NOMO-1 treated with dmso at 0.1 percent for 144 hours (cell line): Measurements from ENCODE around the gene AIFM2.
A peak's percentile ranks its signal among the peaks of the same experiment; 100 is the strongest.

Source experiments
- DNase-seq: peaks from one replicate; lab custom pipeline; 2025; ENCODE audit not compliant: unreplicated experiment; lab: John Stamatoyannopoulos, UW

The AIFM2 gene

GRCh38 chr10:70146489-70147258 lies 14.0 kb upstream of the AIFM2 start, which contains the start of gene TYSND1:
TSS of gene TYSND1 (minus strand) at chr10:70146700. CDS start at chr10:70146586, 114 bp downstream.
- DNase-seq, result peak; percentile 96

DNA sequence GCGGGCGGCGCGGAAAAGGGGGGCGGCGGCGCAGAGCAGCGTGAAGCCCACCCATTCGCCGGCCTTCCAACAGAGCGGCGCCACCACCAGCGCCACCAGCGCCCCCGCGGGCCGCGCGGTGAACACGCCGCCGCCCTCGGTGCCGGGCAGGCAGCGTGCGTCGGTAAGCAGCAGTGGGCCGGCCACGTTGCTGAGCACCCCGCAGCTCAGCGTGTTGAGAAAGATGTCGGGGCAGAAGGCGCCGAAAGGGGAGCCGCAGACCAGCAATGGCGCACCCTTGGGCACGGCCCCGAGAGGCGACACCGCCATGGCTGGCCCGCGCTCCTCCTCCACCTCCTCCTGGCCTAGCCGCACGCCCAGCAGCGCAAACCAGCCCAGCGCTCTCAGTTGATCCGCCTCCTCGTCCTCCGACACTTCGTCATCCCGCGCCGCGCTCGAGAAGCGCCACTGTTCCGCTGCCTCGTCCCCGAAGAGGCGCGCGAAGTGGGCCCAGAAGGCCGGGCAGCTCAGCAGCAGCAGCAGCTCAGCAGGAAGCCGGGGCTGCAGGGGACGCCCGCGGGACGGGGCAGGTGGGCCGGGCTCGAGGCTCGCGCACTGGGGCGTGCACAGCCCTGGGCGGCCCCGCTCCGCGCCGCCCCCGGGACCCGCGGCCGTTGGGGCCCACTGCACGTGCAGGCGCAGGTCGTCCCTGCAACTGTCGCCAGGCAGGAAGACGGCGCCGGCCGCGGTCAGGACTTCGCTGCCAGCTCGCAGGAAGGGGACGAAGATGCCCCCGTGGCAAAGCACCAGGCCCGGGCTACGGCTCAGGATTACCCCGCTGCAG lies 13.3 kb upstream of the AIFM2 start:
- peak; percentile 60 for DNase-seq

- no peak for DNase-seq
Measured at GRCh38 chr10:70145166-70145665, 12.6 kb upstream of the AIFM2 start.

GRCh38 chr10:70144372-70145110 lies 11.9 kb upstream of the AIFM2 start:
- no peak for DNase-seq

DNA sequence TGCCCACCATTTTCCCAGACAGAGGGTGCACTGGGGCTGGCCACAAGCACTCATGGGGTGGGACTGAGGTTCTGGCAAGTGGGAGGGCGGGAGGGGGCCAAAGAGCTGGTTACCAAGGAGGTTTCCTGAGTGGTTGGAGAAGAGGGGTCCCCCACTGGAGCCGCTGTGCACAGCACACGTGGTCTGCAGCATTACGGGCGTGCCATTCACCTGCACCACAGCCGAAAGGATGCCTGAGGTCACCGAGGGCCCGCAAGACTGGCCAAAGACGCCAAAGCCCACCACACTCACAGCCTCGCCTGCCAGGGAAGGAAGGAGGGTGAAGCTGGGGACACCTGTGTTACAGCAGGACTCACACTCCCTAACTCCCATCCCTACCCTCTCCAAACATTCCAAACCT lies 9.9 kb upstream of the AIFM2 start:
- no peak for DNase-seq

GRCh38 chr10:70140297-70140696 lies 7.7 kb upstream of the AIFM2 start:
- no peak for DNase-seq

DNA sequence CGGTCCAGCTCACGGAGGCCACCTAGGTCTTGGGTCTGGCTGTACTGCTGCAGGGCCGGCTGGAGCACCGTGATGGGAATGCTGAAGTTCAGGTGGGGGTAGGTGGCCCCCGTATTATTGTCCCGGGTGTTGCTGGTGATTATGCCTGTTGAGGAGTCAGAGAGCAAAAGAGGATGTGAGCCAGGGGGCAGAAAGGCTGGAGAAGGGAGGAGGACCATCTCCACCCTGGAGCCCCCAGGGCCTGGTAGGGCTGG lies 7.3 kb upstream of the AIFM2 start:
- no peak for DNase-seq

DNA sequence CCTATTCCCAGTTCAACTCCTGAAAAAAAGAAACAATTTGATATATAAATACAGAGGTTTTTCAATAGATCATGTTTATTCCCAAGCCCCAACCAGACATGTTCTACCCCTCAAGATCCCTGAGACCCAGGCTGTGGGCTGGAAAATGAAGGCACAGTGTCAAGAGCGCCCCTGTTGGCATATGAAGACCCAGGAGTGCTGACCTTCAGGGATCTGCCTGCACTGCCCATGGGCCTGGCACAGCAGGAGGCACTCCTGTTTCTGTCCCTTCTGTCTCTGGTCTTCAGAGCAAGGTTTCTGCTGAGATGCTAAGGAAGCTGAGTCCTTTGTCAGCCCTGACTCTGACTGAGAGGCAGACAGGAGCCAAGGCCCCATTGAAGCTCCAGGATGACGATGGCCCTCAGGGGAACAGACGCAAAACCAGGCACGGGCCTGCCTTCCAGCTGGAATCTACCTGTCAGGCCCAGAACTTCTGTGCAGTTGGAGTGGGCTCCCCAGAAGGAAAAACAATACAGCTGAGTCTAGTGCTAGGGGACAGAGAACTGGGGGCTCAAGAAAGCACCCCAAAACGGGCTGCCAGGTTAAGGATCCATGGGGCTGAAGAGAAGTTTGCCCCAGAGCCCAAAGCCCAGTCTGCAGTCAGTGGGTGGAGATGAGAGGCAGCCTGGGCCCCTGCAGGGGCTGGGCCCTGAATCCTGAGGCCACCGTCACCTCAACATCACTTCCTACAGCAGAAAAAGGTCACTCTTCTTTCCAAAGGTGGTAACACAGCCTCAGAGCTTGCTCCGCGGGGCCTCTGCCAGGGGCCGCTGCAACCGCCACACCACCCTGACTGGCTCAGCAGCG lies 6.7 kb upstream of the AIFM2 start:
- DNase-seq, result no peak

- no peak for DNase-seq
Measured at GRCh38 chr10:70137927-70138883, 5.6 kb upstream of the AIFM2 start.

DNA sequence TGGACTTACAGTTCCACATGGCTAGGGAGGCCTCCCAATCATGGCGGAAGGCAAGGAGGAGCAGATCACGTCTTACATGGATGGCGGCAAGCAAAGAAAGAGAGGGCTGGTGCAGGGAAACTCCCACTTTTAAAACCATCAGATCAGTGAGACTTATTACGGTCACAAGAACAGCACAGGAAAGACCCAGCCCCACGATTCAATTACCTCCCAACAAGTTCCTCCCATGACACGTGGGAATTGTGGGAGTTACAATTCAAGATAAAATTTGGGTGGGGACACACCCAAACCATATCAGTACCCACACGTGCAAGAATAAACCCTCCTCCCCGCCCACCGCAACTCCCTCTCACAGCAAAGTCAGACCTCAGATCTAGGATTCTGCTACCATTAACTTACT lies 4.5 kb upstream of the AIFM2 start:
- DNase-seq, result no peak

GRCh38 chr10:70135684-70136083 lies 3.1 kb upstream of the AIFM2 start:
- DNase-seq, result no peak

GRCh38 chr10:70135046-70135445 lies 2.4 kb upstream of the AIFM2 start:
- DNase-seq, result no peak

DNA sequence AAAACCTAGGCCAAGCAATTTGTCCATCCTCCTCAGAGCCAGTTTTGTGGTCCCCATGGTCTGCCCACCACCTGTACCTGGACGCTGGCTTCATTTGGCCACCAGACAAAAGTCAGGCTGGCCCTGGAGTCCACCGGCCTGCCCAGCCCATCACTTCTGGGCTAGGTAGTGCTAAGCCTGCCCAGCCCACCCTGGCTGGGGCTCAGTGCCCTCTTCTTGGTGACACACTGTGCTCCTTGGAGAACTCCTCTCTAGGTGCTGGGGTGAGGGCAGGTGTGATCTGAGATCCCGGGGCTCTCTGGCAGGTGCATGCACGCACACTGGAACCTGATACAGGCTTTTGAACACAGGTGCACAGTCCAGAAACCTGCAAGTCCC lies 1.1 kb downstream of the AIFM2 start:
- no peak for DNase-seq

GRCh38 chr10:70130878-70131559 lies 1.6 kb downstream of the AIFM2 start:
- DNase-seq, result no peak

- DNase-seq, result no peak
Measured at GRCh38 chr10:70126700-70127395, 5.8 kb downstream of the AIFM2 start.

GRCh38 chr10:70125918-70126552 lies 6.6 kb downstream of the AIFM2 start:
- no peak for DNase-seq

DNA sequence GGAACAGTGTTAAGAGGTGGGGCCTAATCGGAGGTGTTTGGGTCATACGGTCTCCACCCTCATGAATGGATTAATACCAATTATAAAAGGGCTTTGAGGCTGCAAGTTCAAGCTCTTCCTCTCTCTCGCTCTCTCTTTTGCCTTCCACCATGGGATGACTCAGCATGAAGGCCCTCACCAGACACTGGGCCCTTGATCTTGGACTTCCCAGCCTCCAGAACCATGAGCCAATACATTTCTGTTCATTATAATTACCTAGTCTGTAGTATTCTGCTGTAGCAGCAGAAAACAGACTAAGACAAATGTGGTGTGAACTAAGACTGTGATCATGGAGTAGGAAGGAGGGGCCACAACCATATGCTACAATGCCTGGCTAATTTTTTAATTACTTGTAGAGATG lies 7.7 kb downstream of the AIFM2 start:
- DNase-seq, result no peak

GRCh38 chr10:70124415-70124814 lies 8.2 kb downstream of the AIFM2 start:
- no peak for DNase-seq
